ENCODE data around the gene CADPS.

The CADPS gene

DNA sequence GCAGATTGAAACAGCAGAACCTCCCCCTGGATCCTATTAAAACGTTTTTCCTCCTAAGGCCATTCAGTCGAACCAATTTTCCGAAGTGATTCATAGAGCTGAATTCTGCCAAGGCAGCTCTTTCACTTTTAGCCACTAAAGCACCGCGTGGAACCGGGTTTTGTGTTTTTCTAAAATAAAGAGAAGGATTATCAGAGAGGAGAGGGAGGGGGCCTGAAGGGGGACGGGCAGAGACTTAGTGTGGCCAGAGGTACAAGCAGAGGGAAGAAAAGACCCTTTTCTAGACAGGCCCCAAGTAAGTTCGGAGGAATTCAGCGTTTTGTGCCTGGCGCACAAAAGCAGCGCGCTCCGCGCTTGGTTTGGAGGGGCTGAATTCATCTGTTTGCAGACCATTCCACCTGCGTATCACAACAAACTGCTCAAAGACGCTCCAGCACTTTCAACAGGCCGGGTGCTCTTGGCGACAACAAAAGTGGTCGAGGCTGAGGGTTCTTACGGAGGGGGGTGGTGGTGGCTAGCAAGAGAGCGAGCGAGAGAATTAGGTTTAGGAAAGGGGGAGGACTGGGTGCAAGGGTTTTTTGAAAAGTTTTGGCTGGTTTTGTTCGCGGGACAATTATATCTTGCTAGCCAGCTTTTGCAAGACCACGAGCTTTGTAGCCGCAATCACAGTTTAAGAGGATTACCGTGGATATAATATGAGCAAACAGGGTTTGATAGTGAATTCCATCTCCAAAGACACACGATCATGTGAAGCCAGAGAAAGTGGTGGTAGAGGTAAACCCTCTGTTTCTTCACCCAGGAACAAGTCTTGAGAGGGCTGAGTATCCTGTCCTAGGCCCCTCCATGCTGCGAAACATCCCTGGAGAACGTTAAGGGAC lies 500.6 kb downstream of the CADPS start:
- no peak for DNase-seq (ENCODE audit: low read depth in 2 of 2)

- no peak for DNase-seq (ENCODE audit: low read depth in 2 of 2)
Measured at GRCh38 chr3:62373714-62374333, 501.4 kb downstream of the CADPS start.

GRCh38 chr3:62373215-62373614 lies 502.0 kb downstream of the CADPS start, which contains the start of gene FEZF2:
FEZF2 (minus strand) TSS chr3:62373550; CDS start chr3:62372868, 682 bp downstream.
- no peak for DNase-seq (ENCODE audit: low read depth in 2 of 2)

- no peak for DNase-seq (ENCODE audit: low read depth in 2 of 2)
Measured at GRCh38 chr3:62372621-62373041, 502.6 kb downstream of the CADPS start.

DNA sequence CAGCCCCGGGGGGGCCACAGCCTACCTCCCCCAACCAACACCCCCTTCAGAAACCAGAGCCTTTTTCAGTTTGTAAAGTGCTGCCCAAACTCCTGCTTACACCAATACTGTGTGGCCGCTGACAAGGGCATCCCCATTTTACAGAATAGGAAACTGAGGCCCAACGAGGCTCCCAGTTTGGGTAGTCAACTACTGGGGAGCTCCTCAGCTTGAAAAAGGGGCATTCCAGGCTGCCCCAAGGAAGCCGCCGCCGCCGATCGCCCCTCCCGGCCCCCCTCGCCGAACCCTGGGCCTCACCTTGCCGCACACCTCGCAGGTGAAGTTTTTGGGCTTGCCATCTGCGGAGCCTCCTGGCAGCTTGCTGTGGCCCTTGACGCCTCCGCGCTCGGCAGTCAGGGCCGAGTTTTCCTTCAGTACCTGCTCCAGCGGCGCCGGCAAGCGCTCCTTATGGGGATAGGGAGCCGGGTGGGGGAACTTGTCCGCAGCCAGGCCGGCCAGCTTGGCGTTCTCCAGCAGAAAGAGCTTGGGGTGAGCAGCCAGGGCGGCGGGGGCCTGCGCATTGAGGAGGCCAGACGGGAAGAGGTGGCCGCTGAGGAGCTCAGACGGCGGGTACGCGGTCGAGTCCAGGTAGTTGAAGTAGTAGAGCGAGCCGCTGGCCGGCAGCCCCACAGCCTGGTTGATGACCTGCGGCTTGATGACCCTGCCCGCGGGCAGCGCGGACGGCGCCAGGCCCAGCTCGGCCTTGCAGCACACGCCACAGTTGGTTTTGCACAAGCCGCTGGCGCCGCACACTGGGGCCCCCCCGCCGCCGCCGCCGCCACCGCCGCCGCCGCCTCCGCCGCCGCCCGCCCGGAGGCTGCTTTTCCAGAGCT lies 503.3 kb downstream of the CADPS start:
- no peak for DNase-seq (ENCODE audit: low read depth in 2 of 2)

DNA sequence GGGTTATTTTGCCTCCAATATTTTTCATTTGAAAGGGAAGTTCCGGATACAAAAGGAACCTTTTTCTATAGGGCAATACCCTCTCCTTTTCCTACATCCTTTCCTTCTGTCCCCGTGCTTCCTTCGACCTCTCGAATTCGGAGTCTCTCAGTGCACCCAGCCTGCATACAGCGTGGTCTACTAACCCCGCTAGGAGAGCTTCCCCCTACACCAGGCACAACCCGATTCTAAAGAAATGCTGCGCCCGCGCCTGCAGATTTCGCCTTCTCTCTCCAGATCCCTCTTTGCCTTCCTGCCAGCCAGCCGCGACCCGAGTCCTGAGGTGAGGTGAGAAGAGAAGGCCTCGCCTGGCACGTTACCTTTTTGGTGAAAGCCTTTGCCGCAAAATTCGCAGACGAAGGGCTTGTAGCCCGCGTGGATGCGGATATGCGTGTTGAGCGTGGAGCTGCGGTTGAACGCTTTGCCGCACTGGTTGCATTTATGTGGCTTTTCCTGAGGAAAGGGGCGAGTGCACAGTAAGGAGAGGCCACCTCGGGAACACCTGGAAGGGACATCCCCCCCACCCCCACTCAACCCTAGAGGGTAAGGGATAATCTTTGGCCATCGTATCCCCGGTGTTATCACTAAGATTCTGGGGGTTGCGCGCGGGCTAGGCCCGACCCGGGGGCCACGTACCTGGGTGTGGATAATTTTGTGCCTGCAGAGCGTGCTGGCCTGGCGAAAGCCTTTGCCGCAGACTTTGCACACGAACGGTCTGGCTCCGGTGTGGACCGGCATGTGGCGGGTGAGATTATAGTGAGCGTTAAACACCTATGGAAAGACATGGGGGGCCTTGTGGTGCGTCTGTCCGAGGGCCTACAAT lies 504.1 kb downstream of the CADPS start:
- DNase-seq (ENCODE audit: low read depth in 2 of 2) = no peak

DNA sequence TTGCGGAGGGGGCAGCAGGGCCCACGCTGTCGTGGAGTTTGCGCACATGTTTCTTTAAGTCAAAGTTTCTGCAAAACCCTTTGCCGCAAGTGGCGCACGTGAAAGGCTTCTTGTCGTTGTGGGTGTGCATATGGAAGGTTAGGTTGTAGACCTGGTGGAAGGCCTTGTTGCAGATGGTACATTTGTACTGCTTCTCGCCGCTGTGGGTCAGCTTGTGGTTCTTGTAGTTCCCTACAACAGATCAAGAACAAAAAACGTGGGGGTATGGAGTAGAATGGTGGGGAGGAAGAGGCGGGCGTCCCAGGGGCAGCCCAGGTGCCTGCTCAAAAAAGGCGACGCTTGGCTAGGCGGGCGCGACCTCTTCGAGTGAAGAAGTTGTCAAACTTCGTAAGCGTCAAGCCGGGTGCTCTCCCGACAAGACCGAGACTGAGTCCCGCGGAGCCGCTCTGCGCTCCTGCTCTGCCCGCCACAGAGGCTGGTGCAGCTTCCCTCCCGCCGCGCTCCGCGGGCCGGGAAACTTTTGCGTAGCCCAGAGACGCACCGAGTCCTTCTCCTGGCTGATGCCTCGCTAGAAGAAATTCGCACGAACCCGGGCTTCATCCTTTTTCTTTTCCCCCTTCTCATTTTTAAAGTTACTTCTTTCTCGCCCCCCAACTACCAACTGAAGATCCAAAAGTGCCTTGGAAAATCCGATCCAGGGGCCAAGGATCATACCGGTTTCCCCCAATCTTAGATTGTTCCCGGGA lies 504.9 kb downstream of the CADPS start:
- DNase-seq (ENCODE audit: low read depth in 2 of 2) = no peak

GRCh38 chr3:62369476-62369743 lies 505.8 kb downstream of the CADPS start:
- no peak for DNase-seq (ENCODE audit: low read depth in 2 of 2)

DNA sequence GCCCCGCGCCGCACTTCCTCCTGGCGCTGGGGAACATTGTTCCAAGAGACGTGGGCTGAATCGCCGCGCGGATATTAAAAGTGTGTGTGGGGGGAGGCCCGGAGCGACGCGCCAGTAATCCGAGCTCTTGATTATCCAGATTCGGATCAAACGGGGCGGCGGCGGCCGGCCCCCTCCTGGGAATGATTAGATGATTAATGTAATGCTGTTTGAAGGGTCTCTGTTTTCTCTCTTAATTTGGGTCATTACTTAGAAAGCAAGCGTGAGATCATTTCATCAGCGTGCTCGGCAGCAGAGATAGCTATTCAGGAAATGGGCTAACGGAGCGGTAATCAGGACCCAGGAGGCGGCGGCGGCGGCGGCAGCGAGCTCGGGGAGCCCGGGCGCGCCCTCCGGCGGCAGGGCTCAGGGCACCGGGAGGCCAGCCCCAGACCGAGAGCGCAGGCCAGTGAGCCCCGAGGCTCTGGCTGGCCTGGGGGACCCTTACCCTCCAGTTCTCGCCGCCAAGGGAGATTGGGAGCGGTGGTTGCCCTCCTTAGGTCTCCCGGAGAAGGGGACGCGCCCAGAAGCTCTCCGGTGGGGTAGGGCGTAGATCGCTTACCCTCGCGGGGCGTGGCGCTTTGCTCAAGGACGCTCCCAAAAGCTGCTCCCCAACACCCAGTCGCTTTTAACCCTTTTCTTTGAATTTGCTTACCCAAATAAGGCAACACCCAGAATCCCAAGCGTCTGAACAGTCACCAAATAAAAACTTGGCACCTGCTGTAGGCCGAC lies 506.3 kb downstream of the CADPS start:
- no peak for DNase-seq (ENCODE audit: low read depth in 2 of 2)

GRCh38 chr3:62368290-62368704 lies 506.9 kb downstream of the CADPS start:
- no peak for DNase-seq (ENCODE audit: low read depth in 2 of 2)

DNA sequence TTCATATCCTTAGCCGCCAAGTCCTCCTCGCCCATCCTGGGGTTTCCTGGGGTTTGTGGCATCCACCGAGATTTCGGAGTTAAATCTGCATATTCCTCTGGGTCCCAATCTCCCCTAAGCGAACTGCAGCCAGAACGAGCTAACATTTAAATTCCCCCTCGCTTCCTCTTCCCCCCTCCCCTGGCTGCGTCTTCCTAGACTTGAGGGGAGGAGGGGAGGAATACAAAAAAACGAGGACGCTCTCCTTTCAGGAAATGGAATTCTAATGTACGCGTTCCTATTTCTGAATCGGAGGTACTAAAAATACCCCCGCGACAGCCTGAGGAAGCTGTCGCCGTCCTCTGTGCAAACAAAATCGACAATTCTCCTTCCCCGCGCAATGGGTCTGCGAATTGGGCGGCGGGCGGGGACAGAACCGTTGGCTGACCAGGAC lies 507.4 kb downstream of the CADPS start:
- no peak for DNase-seq (ENCODE audit: low read depth in 2 of 2)

DNA sequence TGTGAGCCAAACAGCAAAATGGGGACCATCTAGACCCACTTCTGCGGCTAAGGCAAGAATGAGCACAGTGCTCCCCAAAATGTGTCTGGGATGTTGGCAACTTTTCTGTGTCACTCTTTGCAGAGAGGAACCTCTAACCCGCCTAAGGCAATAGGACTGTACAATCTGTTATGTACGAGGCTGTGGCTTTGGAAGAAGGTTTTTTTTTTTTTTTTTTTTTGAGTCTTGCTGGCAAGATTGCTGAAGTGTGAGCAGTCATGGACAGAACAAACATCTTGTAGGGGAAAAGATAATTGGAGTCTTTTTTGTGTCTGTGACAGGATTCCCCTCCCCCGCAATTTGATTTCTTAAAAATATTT lies 509.1 kb downstream of the CADPS start:
- DNase-seq (ENCODE audit: low read depth in 2 of 2) = no peak

GRCh38 chr3:62365391-62366125 lies 509.7 kb downstream of the CADPS start:
- no peak for DNase-seq (ENCODE audit: low read depth in 2 of 2)

DNA sequence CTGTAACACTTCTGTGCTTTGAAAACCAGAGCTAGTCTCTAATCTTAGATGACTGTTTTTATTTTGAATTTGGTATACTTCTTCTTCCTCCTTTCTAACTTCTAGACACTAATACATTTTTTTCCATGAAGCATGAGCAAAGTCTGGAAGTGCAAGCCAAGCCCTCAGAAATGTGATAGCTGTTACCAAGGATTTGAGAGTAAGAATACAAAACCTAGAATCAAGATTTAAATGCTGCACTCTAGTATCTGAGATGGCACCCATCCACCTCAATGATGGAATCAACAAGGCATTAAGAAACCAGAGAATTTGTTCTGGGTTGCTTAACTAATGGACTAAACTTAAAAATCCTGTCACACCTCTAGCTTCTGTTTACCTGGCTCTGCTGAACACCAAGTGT lies 511.0 kb downstream of the CADPS start:
- no peak for DNase-seq (ENCODE audit: low read depth in 2 of 2)

- no peak for DNase-seq (ENCODE audit: low read depth in 2 of 2)
Measured at GRCh38 chr3:62363275-62363674, 511.9 kb downstream of the CADPS start.

- no peak for DNase-seq (ENCODE audit: low read depth in 2 of 2)
Measured at GRCh38 chr3:62361824-62362223, 513.4 kb downstream of the CADPS start.

- no peak for DNase-seq (ENCODE audit: low read depth in 2 of 2)
Measured at GRCh38 chr3:62361261-62361660, 514.0 kb downstream of the CADPS start.

DNA sequence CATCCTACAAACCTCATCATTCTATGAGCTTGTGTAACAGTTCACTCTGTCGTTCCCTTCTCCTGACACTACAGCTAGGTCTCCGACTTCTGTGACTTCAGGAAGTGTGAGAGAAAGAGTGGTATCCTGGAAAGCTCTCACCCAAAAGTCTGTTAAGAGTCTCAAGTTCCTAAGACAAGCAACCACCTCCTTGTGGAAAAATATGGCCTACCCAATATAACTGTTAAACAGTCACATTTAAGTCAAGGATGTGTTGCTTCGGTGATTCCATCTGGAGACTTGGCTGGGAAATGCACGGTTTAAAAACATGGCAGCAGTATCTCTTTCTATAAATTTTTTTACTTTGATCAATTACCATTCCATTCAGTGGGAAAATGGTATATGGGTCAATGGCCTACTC lies 515.7 kb downstream of the CADPS start:
- no peak for DNase-seq (ENCODE audit: low read depth in 2 of 2)

- DNase-seq (ENCODE audit: low read depth in 2 of 2) = no peak
Measured at GRCh38 chr3:62356356-62356755, 518.9 kb downstream of the CADPS start.

Measured in stimulated activated CD4-positive, alpha-beta T cell treated with anti-CD3 and anti-CD28 coated beads, Interleukin-1b, Interleukin-23, amount 100 ng/mL, for 1 hour (primary cell).